ELF-1 (cell line): ENCODE results near the gene VPS18.

Experiments
- DNase-seq: peaks from one replicate; pipeline ENCODE4 v3.0.0-alpha.2; 2016; ENCODE audit warnings: low read depth, low spot score

VPS18 gene

GRCh38 chr15:40936709-40937666 is 42.7 kb downstream of the VPS18 start:
- DNase-seq: peak; percentile 26

- peak; percentile 22 for DNase-seq
These were observed 43.7 kb downstream of the VPS18 start for GRCh38 chr15:40937762-40938535.

- DNase-seq: no peak
These were observed 44.3 kb downstream of the VPS18 start for GRCh38 chr15:40938536-40938870.

GRCh38 chr15:40940296-40940801 is 46.1 kb downstream of the VPS18 start:
- DNase-seq: no peak

- DNase-seq: no peak
These were observed 46.8 kb downstream of the VPS18 start for GRCh38 chr15:40941068-40941527.

GRCh38 chr15:40941528-40942336 is 47.5 kb downstream of the VPS18 start:
- peak; percentile 71 for DNase-seq

- DNase-seq: no peak
These were observed 48.1 kb downstream of the VPS18 start for GRCh38 chr15:40942337-40942854.

GRCh38 chr15:40942878-40943277 is 48.6 kb downstream of the VPS18 start:
- no peak for DNase-seq

GRCh38 chr15:40943764-40944365 is 49.6 kb downstream of the VPS18 start:
- DNase-seq: no peak

- no peak for DNase-seq
These were observed 50.5 kb downstream of the VPS18 start for GRCh38 chr15:40944510-40945296.

GRCh38 chr15:40948706-40949473 is 54.6 kb downstream of the VPS18 start:
- no peak for DNase-seq

GRCh38 chr15:40949756-40950207 is 55.5 kb downstream of the VPS18 start:
- no peak for DNase-seq

- DNase-seq: no peak
These were observed 57.5 kb downstream of the VPS18 start for GRCh38 chr15:40951764-40952163.

GRCh38 chr15:40952301-40952900 is 58.2 kb downstream of the VPS18 start:
- DNase-seq: no peak

- DNase-seq: peak; percentile 98
These were observed 58.9 kb downstream of the VPS18 start, which contains the start of gene CHAC1 for GRCh38 chr15:40952901-40953712. Gene CHAC1 (plus strand): TSS chr15:40953471. CDS start chr15:40953584, 113 bp downstream.
